Left renal pelvis (tissue), 4 donors: Measurements from ENCODE around the gene FSTL4. TPM values are rescaled to one million over a fixed set of nuclear protein-coding genes. Genes with fewer than 3 reads are reported as not detected.
"Not testable (repeated sequence)": the region's sequence is repeated elsewhere in the genome, so short reads cannot be mapped to it uniquely, and the experiment has no call there.

Experiments used
- DNase-seq, 4 donors: peaks; one replicate each; pipeline ENCODE4 v3.0.0-alpha.2; 2013; ENCODE audit warnings: low read depth in 4 of 4, low spot score in 3 of 4
- polyA plus RNA-seq, 4 donors: library from polyadenylated mRNA; unstranded; fragments of 120-200 nt; gene quantifications; one replicate each; pipeline ENCODE4 v1.2.1, GENCODE V29; 2013; ENCODE audit not compliant: insufficient read length in 4 of 4

FSTL4 gene
- polyA plus RNA-seq, 4 donors = 0.67 to 1.2 (median 0.79) TPM; not detected in 1

GRCh38 chr5:133460172-133460758 is 152.1 kb downstream of the FSTL4 start:
- DNase-seq = no peak

- no peak for DNase-seq
These were observed 152.7 kb downstream of the FSTL4 start for GRCh38 chr5:133459474-133460160.

GRCh38 chr5:133458435-133458834 is 153.9 kb downstream of the FSTL4 start:
- no peak for DNase-seq

- DNase-seq = no peak
These were observed 154.6 kb downstream of the FSTL4 start for GRCh38 chr5:133457439-133458355.

GRCh38 chr5:133456933-133457402 is 155.4 kb downstream of the FSTL4 start:
- no peak for DNase-seq

- DNase-seq = no peak
These were observed 156.7 kb downstream of the FSTL4 start for GRCh38 chr5:133455676-133456075.

GRCh38 chr5:133454442-133454841 is 157.9 kb downstream of the FSTL4 start:
- DNase-seq = no peak

GRCh38 chr5:133453831-133454230 is 158.5 kb downstream of the FSTL4 start:
- DNase-seq = no peak

- DNase-seq = no peak
These were observed 159.1 kb downstream of the FSTL4 start for GRCh38 chr5:133453084-133453780.

- DNase-seq = no peak
These were observed 160.4 kb downstream of the FSTL4 start for GRCh38 chr5:133451926-133452325.

- no peak for DNase-seq
These were observed 162.1 kb downstream of the FSTL4 start for GRCh38 chr5:133450286-133450685.

- no peak for DNase-seq
These were observed 163.2 kb downstream of the FSTL4 start for GRCh38 chr5:133449181-133449580.

GRCh38 chr5:133446440-133446839 is 165.9 kb downstream of the FSTL4 start:
- no peak for DNase-seq

GRCh38 chr5:133445744-133446143 is 166.6 kb downstream of the FSTL4 start:
- no peak for DNase-seq

GRCh38 chr5:133445204-133445603 is 167.1 kb downstream of the FSTL4 start:
- DNase-seq = not testable (repeated sequence)

GRCh38 chr5:133444711-133445110 is 167.6 kb downstream of the FSTL4 start:
- no peak for DNase-seq

- no peak for DNase-seq
These were observed 171.1 kb downstream of the FSTL4 start for GRCh38 chr5:133441166-133441815.

GRCh38 chr5:133440467-133441115 is 171.8 kb downstream of the FSTL4 start:
- no peak for DNase-seq

GRCh38 chr5:133439859-133440258 is 172.5 kb downstream of the FSTL4 start:
- no peak for DNase-seq

- DNase-seq = no peak
These were observed 173.9 kb downstream of the FSTL4 start for GRCh38 chr5:133438487-133438886.
